HG03460 (cell line): ENCODE data around the gene CWC27.

ENCODE experiments used
- ATAC-seq: cut with Tn5 transposase; IDR thresholded peaks from one replicate; pipeline ENCODE4 v1.9.1; 2021; ENCODE audit not compliant: unreplicated experiment

Gene CWC27, protein sequence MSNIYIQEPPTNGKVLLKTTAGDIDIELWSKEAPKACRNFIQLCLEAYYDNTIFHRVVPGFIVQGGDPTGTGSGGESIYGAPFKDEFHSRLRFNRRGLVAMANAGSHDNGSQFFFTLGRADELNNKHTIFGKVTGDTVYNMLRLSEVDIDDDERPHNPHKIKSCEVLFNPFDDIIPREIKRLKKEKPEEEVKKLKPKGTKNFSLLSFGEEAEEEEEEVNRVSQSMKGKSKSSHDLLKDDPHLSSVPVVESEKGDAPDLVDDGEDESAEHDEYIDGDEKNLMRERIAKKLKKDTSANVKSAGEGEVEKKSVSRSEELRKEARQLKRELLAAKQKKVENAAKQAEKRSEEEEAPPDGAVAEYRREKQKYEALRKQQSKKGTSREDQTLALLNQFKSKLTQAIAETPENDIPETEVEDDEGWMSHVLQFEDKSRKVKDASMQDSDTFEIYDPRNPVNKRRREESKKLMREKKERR

GRCh38 chr5:64768358-64769312, at the start of gene CWC27, which contains the start of gene SREK1IP1:
TSS of gene CWC27 (plus strand) at chr5:64768930. CDS start at chr5:64769147, 217 bp downstream.
TSS of gene SREK1IP1 (minus strand) at chr5:64768691. CDS start at chr5:64768517, 174 bp downstream.
- peak; percentile 96 for ATAC-seq

- no peak for ATAC-seq
Observed at GRCh38 chr5:64722588-64722987, 46.1 kb upstream of the CWC27 start.

GRCh38 chr5:64727150-64727549, 41.6 kb upstream of the CWC27 start:
- no peak for ATAC-seq

GRCh38 chr5:64742411-64742810, 26.3 kb upstream of the CWC27 start:
- ATAC-seq: no peak

- ATAC-seq: no peak
Observed at GRCh38 chr5:64742821-64743220, 25.9 kb upstream of the CWC27 start.

- ATAC-seq: no peak
Observed at GRCh38 chr5:64744914-64745313, 23.8 kb upstream of the CWC27 start.

DNA sequence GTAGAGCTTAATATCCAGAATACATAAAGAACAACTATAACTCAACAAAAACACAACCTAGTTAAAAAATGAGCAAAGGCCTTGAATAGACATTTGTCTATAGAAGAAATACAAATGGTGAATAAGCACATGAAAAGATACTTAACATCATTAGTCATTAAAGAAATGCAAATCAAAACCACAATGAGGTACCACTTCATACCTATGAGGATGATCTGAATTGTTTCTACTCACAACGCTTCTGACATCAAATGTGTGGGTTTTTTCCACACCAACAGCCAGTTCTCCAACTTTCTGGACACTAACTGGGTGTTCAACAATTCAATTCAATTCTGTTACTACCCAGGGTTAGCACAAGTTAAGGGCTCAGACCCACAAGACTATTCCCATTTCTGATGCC, 22.3 kb upstream of the CWC27 start:
- no peak for ATAC-seq

DNA sequence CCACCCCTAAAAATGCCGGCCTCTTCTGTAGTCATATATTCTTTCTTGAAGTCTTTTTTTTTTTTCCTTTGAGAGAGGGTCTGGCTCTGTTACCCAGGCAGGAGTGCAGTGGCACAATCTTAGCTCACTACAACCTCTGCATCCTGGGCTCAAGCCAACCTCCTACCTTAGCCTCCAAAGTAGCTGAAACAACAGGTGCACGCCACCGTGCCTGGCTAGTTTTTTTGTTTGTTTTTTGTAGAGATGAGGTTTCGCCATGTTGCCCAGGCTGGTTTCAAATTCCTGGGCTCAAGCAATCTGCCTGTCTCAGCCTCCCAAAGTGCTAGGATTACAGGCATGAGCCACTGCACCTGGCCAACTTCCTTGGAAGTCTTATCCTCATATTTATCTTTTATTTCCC, 19.3 kb upstream of the CWC27 start:
- no peak for ATAC-seq

- ATAC-seq: no peak
Observed at GRCh38 chr5:64754066-64754465, 14.7 kb upstream of the CWC27 start.

DNA sequence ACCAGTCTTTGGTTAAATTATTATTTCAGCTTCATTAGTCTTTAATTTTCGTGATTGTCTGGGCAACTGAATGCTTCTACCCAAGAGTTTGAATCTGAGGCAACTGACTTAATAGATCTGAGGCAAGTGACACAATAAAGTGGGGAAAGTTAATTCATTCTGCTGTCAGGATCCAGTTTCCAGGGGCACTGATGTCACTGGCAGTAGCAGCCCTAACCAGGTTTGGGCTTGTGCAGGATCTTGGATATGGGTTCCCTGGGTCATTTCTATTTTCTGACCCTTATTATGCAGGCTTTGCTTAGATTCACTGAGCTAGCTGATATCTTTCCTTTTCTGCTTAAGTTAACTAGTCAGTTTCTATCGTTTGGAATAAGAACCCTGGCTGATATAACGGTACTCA, 9.8 kb upstream of the CWC27 start:
- ATAC-seq: no peak

- no peak for ATAC-seq
Observed at GRCh38 chr5:64759960-64760660, 8.6 kb upstream of the CWC27 start.

DNA sequence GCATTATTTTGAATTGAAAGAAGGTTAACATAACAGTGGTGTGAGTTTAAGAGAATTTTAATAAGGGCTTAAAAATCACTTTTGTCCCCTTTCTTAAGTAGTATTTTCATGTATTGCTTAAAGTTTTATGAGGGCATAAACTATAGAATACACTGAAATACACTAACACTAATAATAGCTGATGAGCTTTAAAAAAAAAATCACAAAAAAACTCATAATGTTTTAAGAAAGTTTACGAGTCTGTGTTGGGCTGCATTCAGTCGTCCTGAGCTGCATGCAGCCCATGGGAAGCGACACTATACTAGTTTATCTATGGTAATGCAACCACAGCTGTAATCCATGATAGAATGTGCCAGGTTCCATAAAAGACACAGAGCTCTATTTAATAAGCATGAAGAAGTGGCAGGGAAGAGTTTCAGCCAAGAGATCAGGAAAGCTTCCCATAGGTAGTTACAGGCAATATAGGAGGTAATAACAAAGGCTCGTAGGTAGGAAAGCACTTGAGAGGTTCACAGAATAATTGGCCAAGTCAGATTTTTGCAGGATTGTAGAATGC, 4.7 kb upstream of the CWC27 start:
- ATAC-seq: no peak

GRCh38 chr5:64765804-64766504, 2.8 kb upstream of the CWC27 start:
- no peak for ATAC-seq

DNA sequence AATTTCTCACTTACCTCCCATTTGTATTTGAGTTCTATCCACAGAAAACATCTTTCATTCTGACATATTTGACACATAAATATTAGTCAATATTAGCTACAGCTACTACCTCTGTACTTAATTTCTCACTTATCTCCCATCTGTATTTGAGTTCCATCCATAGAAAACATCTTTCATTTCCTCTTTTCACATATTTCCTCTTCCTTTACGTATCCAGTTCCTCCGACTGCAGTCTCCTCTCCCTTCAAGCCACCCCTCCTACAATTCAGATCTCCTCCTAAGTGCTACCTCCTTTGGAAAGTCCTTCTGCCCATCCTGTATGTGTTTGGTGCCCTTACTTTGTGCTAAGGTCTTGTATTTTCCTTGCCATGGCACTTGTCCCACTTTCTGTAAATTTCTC, 1.8 kb upstream of the CWC27 start:
- no peak for ATAC-seq

- ATAC-seq: peak; percentile 8
Observed at GRCh38 chr5:64767959-64768357, 772 bp upstream of the CWC27 start.

DNA sequence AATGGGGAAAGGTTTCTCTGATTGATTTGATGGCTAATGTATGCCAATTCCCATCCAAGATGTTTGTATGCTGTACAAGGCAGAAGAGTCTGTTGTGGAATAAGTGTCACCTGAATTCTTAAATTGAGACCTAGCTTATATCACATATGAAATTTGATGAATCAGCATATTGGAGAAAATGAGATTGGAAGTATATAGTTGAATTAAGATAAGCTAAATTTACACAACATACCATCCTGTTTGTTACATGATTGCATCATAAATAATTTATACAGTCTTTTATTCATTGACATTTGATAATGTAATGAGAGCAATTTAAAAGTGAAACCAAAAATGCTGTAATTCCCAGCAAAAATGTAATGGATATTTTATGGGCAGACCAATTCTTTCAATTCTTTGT, 1.1 kb downstream of the CWC27 start:
- ATAC-seq: no peak

DNA sequence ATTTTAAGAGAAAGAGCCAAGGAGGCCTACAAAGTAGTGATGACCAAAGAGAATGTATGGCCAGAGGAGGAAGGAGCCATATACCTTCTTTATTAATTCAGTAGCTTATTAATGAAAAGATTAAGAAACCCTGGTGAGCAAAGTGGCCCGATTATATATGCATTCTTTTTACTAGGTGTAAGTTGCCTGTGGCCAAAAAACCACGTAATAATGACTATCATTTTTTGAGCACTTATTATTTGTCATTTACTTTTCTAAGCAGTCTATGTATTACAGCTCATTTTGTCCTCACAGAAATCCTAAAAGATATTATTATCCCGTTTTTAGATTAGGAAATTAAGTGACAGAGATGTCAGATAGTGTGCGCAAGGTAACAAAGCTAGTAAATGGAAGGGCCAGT, 3.0 kb downstream of the CWC27 start:
- no peak for ATAC-seq

DNA sequence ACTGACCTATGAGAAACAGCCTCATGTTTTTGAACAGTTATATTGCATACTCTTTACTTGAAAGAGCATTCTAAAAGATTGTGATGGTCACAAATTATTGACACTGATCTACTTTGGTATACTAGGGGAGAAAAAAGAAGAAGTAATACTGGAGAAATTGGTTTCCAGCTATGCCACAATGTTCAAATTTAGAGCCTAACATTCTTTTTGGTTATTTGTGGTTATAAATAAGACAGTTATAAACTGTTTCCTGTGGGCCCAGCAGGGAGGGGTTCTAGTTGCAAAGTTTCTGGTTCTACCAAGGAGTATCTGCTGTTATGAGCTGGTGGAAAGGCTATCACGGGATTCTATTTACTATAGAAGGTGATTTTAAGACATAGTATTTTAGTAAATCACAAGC, 4.8 kb downstream of the CWC27 start:
- peak; percentile 42 for ATAC-seq

DNA sequence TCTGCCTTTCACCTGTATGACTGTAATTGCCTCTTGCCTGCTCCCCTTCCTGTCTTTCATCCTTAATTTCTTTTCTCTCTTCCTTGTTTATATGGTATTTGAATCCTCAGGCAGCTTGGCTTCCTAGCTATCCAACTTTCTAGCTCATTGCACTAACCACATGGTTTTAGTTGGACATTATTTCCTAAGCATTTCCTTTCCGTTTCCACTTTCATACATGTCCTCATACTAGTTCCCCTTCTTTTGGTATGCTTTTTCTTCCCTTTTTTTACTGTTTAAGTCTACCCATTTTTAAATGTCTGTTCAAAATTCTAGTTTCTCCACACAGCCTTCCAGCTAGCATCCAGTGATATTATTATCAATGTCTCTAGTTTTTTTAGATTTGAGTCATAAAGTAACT, 6.6 kb downstream of the CWC27 start:
- no peak for ATAC-seq

GRCh38 chr5:64784451-64785025, 15.8 kb downstream of the CWC27 start:
- ATAC-seq: peak; percentile 79
